Breast epithelium (tissue), 3 donors: ENCODE results near the gene CYP2D6.
"Not testable (repeated sequence)": the region's sequence is repeated elsewhere in the genome, so short reads cannot be mapped to it uniquely, and the experiment has no call there.

Experiments used
- POLR2A ChIP-seq: fragments of 450-650 bp; IDR thresholded peaks from one replicate; pipeline ENCODE4 v1.6.1; 2016; ENCODE audit warnings: antibody characterized with exemption, mild to moderate bottlenecking, moderate library complexity
- TF ChIP-seq, protein P1 (sequence below), 3 donors: fragments of 450-650 bp; IDR thresholded peaks; one replicate each; pipeline ENCODE4 v1.5.1; 2016 to 2017; ENCODE audit warnings: antibody characterized with exemption in 3 of 3, mild to moderate bottlenecking in 3 of 3, moderate library complexity in 3 of 3

DNA sequence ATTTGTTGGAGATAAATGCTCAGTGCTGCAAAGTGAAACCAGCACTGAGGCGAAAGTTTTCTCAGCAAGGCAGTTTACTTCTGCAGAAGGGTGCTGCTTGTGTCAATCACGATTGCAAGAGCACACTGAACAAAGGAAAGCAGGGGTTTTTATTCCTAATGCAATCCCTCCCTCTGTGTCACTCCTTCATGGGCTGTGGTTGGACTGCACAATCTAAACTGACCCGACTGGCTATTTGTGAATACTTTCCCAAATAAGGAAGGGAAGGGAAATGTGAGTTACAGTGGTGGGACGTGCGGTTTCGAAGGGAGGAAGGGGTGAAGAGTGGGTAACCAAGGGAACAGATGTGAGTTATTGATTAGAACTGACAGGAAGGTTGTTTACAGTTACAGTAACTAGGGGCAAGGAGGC is 15.2 kb downstream of the CYP2D6 start:
- TF ChIP-seq, protein P1, sequence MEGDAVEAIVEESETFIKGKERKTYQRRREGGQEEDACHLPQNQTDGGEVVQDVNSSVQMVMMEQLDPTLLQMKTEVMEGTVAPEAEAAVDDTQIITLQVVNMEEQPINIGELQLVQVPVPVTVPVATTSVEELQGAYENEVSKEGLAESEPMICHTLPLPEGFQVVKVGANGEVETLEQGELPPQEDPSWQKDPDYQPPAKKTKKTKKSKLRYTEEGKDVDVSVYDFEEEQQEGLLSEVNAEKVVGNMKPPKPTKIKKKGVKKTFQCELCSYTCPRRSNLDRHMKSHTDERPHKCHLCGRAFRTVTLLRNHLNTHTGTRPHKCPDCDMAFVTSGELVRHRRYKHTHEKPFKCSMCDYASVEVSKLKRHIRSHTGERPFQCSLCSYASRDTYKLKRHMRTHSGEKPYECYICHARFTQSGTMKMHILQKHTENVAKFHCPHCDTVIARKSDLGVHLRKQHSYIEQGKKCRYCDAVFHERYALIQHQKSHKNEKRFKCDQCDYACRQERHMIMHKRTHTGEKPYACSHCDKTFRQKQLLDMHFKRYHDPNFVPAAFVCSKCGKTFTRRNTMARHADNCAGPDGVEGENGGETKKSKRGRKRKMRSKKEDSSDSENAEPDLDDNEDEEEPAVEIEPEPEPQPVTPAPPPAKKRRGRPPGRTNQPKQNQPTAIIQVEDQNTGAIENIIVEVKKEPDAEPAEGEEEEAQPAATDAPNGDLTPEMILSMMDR (IDR thresholded peaks at IDR 0.05) = not testable (repeated sequence)
- not testable (repeated sequence) for TF ChIP-seq POLR2A
